ENCODE data around the gene PDGFA. TPM values are rescaled to one million over a fixed set of nuclear protein-coding genes. Genes with fewer than 3 reads are reported as not detected.

PDGFA gene
- total and polyA plus RNA-seq, 2 experiments from 2014 or later: 35.6 to 43.1 TPM

- ATAC-seq: no peak
- no peaks in the 10 kb centered on the region for H4K20me1 ChIP-seq (replicated peaks; ENCODE audit: insufficient read depth)
- no peak overlapping the region for H3K4me3 Mint-ChIP-seq
- no peaks in the 10 kb centered on the region for H3K36me3 ChIP-seq (ENCODE audit: insufficient read depth)
- no peak for DNase-seq (ENCODE audit: low spot score)
- H3K4me1 ChIP-seq (ENCODE audit: insufficient read depth): no peaks in the 10 kb centered on the region
- no peak overlapping the region for H3K4me2 ChIP-seq
- H3K27me3 Mint-ChIP-seq (ENCODE audit: insufficient read depth, low read depth, poor library complexity): peaks cover 2% of the 10 kb centered on the region
- H3K9me3 Mint-ChIP-seq: peaks cover 10% of the 10 kb centered on the region
- H3K27ac ChIP-seq (ENCODE audit: low read depth): no peak overlapping the region
- peaks cover 15% of the 10 kb centered on the region for H3K4me1 Mint-ChIP-seq
- H3K79me2 ChIP-seq (replicated peaks; ENCODE audit: insufficient read depth): no peaks in the 10 kb centered on the region
- peaks cover 7% of the 10 kb centered on the region for H3K36me3 Mint-ChIP-seq (ENCODE audit: low read depth)
- no peaks in the 10 kb centered on the region for H3K27me3 ChIP-seq (ENCODE audit: insufficient read depth)
- no peak overlapping the region for H3K4me3 ChIP-seq
- no peak overlapping the region for H2AFZ ChIP-seq
- TF ChIP-seq ZNF462 (CRISPR knock-in tag; IDR thresholded peaks at IDR 0.05) (no peak), ZNF331 (CRISPR knock-in tag; IDR thresholded peaks at IDR 0.05; ENCODE audit: low read depth) (no peak), EZH2 (IDR thresholded peaks at IDR 0.05; ENCODE audit: low read depth, unreplicated experiment) (no peak), ZNF114 (CRISPR knock-in tag; IDR thresholded peaks at IDR 0.05) (no peak), NANOG (IDR thresholded peaks at IDR 0.05; ENCODE audit: borderline replicate concordance) (no peak), REST (IDR thresholded peaks at IDR 0.05; ENCODE audit: unreplicated experiment) (no peak)
- H3K9me2 ChIP-seq (ENCODE audit: insufficient read depth): peaks cover 9% of the 10 kb centered on the region; the same call in 1 of the 2 replicates
- no peak overlapping the region for H3K27ac Mint-ChIP-seq
- no peaks in the 10 kb centered on the region for H3F3A ChIP-seq (replicated peaks; ENCODE audit: low read depth)
Observed at GRCh38 chr7:486216-486743, 33.4 kb downstream of the PDGFA start.

All from GM23338 (cell line).